ENCODE results near the gene GRID2. TPM values are rescaled to one million over a fixed set of nuclear protein-coding genes. Genes with fewer than 3 reads are reported as not detected.

Gene GRID2
- total and polyA plus RNA-seq, 2 of the 13 experiments (the other 11 are each of a cell fraction or from before 2014, with no cell fraction given), result not detected

- TF ChIP-seq, protein P1, sequence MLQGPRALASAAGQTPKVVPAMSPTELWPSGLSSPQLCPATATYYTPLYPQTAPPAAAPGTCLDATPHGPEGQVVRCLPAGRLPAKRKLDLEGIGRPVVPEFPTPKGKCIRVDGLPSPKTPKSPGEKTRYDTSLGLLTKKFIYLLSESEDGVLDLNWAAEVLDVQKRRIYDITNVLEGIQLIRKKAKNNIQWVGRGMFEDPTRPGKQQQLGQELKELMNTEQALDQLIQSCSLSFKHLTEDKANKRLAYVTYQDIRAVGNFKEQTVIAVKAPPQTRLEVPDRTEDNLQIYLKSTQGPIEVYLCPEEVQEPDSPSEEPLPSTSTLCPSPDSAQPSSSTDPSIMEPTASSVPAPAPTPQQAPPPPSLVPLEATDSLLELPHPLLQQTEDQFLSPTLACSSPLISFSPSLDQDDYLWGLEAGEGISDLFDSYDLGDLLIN (CRISPR knock-in tag; IDR thresholded peaks at IDR 0.05; ENCODE audit: borderline replicate concordance), result no peak
- TF ChIP-seq PRDM4 (CRISPR knock-in tag; IDR thresholded peaks at IDR 0.05; ENCODE audit: borderline replicate concordance) (no peak), RCOR2 (CRISPR knock-in tag; IDR thresholded peaks at IDR 0.05) (0 out of 2 replicates have a peak, but pooled peaks have one; percentile 64), ZNF557 (CRISPR knock-in tag; IDR thresholded peaks at IDR 0.05) (no peak), ZZZ3 (CRISPR knock-in tag; IDR thresholded peaks at IDR 0.05; ENCODE audit: borderline replicate concordance) (no peak), MAFF (IDR thresholded peaks at IDR 0.05; ENCODE audit: low read depth, low read length) (peak; percentile 86), BRD4 (CRISPR knock-in tag; IDR thresholded peaks at IDR 0.05) (no peak), KAT8 (CRISPR knock-in tag; IDR thresholded peaks at IDR 0.05) (peak; percentile 67), HDAC2 (CRISPR knock-in tag; IDR thresholded peaks at IDR 0.05) (peak; percentile 37; the same call in 1 of the 2 replicates), YEATS4 (CRISPR knock-in tag; IDR thresholded peaks at IDR 0.05; ENCODE audit: borderline replicate concordance) (no peak), ZNF749 (CRISPR knock-in tag; IDR thresholded peaks at IDR 0.05; ENCODE audit: borderline replicate concordance) (no peak), REPIN1 (CRISPR knock-in tag; IDR thresholded peaks at IDR 0.05; ENCODE audit: borderline replicate concordance, low read depth) (no peak), MAFK (conservative IDR thresholded peaks at IDR 0.05 in 1 of 2, IDR thresholded peaks at IDR 0.05 in 1 of 2; ENCODE audit: low read length in 2 of 2) (peak; percentile 85 to 92), MIER3 (CRISPR knock-in tag; IDR thresholded peaks at IDR 0.05; ENCODE audit: borderline replicate concordance) (0 out of 2 replicates have a peak, but pooled peaks have one; percentile 45), EHMT2 (IDR thresholded peaks at IDR 0.05; ENCODE audit: borderline replicate concordance, low read depth, low read length) (peak; percentile 57; the same call in 1 of the 2 replicates), ZNF652 (CRISPR knock-in tag; IDR thresholded peaks at IDR 0.05; ENCODE audit: borderline replicate concordance, low read depth) (no peak), ZNF709 (CRISPR knock-in tag; IDR thresholded peaks at IDR 0.05) (no peak), REXO4 (CRISPR knock-in tag; IDR thresholded peaks at IDR 0.05; ENCODE audit: borderline replicate concordance) (no peak), ZNF124 (CRISPR knock-in tag; IDR thresholded peaks at IDR 0.05) (no peak), KMT2B (CRISPR knock-in tag; IDR thresholded peaks at IDR 0.05) (no peak), KLF16 (CRISPR knock-in tag; IDR thresholded peaks at IDR 0.05) (peak in 1 of 2 experiments; percentile 77; a peak in 1 of 4 replicates)
- TF ChIP-seq, protein P2, sequence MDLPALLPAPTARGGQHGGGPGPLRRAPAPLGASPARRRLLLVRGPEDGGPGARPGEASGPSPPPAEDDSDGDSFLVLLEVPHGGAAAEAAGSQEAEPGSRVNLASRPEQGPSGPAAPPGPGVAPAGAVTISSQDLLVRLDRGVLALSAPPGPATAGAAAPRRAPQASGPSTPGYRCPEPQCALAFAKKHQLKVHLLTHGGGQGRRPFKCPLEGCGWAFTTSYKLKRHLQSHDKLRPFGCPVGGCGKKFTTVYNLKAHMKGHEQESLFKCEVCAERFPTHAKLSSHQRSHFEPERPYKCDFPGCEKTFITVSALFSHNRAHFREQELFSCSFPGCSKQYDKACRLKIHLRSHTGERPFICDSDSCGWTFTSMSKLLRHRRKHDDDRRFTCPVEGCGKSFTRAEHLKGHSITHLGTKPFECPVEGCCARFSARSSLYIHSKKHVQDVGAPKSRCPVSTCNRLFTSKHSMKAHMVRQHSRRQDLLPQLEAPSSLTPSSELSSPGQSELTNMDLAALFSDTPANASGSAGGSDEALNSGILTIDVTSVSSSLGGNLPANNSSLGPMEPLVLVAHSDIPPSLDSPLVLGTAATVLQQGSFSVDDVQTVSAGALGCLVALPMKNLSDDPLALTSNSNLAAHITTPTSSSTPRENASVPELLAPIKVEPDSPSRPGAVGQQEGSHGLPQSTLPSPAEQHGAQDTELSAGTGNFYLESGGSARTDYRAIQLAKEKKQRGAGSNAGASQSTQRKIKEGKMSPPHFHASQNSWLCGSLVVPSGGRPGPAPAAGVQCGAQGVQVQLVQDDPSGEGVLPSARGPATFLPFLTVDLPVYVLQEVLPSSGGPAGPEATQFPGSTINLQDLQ (CRISPR knock-in tag; IDR thresholded peaks at IDR 0.05), result no peak
- TF ChIP-seq, protein P3, sequence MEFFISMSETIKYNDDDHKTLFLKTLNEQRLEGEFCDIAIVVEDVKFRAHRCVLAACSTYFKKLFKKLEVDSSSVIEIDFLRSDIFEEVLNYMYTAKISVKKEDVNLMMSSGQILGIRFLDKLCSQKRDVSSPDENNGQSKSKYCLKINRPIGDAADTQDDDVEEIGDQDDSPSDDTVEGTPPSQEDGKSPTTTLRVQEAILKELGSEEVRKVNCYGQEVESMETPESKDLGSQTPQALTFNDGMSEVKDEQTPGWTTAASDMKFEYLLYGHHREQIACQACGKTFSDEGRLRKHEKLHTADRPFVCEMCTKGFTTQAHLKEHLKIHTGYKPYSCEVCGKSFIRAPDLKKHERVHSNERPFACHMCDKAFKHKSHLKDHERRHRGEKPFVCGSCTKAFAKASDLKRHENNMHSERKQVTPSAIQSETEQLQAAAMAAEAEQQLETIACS (CRISPR knock-in tag; IDR thresholded peaks at IDR 0.05), result no peak
Measured at GRCh38 chr4:92969650-92970379, 666.0 kb downstream of the GRID2 start (continued).

All from HepG2 (cell line).